ENCODE measurements around the gene MPDZ.

MPDZ gene, protein sequence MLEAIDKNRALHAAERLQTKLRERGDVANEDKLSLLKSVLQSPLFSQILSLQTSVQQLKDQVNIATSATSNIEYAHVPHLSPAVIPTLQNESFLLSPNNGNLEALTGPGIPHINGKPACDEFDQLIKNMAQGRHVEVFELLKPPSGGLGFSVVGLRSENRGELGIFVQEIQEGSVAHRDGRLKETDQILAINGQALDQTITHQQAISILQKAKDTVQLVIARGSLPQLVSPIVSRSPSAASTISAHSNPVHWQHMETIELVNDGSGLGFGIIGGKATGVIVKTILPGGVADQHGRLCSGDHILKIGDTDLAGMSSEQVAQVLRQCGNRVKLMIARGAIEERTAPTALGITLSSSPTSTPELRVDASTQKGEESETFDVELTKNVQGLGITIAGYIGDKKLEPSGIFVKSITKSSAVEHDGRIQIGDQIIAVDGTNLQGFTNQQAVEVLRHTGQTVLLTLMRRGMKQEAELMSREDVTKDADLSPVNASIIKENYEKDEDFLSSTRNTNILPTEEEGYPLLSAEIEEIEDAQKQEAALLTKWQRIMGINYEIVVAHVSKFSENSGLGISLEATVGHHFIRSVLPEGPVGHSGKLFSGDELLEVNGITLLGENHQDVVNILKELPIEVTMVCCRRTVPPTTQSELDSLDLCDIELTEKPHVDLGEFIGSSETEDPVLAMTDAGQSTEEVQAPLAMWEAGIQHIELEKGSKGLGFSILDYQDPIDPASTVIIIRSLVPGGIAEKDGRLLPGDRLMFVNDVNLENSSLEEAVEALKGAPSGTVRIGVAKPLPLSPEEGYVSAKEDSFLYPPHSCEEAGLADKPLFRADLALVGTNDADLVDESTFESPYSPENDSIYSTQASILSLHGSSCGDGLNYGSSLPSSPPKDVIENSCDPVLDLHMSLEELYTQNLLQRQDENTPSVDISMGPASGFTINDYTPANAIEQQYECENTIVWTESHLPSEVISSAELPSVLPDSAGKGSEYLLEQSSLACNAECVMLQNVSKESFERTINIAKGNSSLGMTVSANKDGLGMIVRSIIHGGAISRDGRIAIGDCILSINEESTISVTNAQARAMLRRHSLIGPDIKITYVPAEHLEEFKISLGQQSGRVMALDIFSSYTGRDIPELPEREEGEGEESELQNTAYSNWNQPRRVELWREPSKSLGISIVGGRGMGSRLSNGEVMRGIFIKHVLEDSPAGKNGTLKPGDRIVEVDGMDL (N-terminal part only)

DNA sequence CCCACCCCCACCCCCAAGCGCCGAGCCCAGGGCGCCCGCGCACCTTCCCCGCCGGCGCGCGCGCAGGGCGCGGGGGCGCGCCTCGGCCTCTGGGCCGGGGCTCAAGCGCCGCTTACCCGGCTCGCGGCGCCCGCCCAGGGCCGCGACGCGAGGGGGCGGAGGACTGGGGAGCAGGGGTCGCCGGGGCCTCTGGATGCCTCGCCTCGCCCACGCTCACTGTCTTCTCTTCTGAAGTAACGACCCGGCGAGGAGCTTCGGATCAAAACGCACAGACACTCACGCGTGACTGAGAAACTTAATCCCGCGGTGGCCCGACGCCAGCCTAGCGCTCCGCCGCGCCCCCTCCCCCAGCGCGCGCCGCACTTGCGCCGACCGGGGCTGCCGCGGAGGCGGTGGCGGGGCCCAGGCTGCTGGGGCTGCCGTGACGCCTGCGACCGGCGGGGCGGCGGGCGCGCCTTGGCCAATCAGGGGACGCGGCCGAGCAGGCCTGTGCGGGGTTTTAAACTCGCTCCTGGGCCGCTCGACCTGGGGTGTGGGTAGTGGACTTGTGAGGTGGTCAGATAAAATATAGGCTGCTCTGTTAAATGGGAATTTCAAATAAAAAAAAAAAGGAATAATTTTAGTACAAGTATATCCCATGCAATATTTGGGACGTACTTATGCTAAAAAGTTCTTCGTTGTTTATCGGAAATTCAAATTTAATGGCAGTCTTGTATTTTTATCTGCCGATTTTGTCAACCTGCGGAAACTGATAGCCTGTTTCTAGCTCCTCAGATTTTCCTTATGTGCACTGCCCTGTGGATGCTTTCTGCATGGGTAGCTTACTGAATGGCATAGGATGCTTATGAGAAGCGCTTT lies at the start of gene MPDZ:
Gene MPDZ, minus strand, starts transcription at position 409 of the 858 bp plus-strand sequence. CDS start 29,377 bp downstream, outside the sequence.
- no peak for DNase-seq (ENCODE audit: low read depth)

DNA sequence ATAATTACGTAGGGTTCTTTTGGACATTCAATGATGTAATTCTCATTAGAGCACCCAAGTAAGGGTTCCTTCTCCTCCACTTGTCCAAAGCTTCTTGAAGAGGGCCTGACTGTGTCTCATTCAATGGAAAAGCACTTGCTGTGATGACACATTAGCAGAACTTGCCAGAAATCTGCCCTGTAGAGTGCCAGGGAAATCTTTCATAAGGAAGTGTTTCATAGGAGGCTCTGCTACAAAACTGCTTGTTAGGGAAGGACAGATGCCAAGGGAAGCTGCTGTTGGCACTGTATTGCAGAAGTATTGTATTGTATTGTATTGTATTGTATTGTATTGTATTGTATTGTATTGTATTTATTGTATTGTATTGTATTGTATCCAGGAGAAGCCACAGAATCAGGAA lies 45.5 kb upstream of the MPDZ start:
- no peak for DNase-seq (ENCODE audit: low read depth)

DNA sequence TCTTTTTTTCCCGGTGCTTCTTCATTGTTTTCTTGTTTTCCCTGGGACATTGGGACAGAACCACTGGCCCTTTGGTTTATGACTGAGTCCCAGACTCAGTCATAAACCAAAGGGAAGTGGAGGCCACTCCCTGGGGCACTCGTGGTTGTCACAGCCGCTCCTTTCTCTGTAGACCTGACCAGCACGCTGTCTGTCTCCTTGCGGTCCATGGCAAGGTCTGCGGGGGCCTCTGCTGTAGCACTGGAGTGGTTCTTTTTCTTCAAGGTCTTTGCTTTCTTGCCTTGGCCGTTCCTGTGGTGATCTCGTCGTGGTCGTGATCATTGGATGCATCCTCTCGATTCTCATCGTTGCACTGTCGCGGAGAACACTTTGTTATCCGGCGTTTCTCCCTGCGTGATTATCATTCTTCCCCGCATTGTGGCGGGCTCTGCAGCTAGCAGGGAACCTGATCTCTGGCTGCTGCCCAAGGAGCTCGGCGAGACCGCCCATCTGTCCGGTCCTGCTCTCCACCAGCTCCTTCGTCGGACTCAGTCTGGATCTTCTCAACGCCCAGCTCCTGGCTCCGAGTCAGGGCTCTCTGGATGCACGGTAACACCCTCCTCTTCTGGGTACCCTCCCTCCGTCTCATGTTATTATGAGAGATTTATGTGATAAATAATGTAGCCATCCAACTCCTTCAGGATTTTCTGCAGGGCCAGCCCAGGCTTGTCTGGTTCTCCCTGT lies 43.5 kb upstream of the MPDZ start:
- no peak for DNase-seq (ENCODE audit: low read depth)

DNA sequence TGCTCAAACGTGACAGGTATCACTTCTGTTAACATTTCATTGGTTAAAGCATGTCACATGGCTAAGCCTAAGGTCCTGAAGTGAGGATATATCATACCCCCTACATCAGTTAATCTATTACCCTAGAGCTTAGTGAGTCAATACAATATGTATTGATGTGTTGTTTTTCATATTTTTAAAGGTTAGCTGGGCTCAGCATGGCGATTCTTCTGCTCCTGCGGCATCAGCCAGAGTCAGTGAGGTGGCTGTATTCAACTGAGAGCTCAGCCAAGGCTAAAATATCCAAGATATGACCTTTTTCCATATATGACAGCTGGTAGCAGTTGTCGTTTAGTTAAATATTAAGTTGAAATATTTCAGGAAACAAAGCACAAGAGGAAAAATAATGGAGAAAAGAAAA lies 38.5 kb upstream of the MPDZ start:
- no peak for DNase-seq (ENCODE audit: low read depth)

DNA sequence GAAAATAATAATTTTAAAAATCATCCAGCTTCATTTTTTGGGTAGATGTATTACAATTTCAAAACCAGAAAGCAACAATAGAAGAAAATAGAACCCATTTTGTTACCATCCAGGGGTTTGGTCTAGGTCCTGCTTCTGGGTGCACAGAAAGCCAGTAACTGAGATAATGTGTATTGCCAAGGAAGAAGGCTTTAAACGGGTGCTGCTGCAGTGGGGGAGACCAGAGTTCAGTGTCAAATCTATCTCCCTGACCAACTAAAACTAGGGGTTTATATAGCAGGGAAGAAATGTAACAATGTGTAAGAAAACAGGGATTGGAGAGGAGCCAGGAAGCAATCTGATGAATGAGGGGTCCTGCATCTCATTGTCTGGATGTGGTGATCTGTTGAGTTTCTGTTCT lies 17.5 kb upstream of the MPDZ start:
- DNase-seq (ENCODE audit: low read depth) = no peak

DNA sequence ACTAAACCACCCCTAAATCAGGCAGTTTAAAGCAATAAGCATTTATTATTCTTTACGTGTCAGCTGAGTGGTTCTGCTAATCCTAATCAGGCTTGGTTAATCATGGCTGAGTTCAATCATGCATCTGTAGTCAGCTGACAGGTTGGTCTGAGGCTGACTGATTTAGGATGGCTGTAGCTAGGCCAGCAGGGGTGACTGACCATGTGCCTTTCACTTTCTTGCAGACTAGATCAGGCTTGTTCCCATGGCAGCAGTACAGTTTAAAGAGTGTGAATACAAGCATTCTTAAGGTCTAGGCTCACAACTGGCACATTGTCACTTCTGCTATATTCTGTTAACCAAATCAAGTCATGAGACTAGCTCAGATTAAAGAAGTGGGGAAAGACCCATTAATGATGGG lies 16.1 kb upstream of the MPDZ start:
- no peak for DNase-seq (ENCODE audit: low read depth)

DNA sequence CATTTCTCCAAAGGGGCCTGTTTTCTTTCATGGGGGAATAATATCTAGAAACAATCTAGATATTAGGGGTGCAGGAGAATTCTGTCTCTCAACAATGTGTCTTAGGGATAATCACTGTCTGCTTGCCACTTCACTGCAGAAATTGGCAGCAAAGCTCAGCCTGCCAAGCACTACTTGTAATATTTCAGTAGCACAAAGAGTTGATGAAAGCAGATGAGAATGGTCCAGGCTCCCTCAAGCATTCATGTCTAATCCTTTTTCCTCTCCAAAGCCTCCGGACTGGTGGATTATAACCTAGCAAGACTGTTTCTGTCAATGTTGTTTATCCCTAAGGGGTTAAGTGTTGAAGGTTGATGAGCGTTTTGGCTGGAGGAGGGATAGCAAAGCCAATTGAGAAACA lies 13.3 kb upstream of the MPDZ start:
- no peak for DNase-seq (ENCODE audit: low read depth)

DNA sequence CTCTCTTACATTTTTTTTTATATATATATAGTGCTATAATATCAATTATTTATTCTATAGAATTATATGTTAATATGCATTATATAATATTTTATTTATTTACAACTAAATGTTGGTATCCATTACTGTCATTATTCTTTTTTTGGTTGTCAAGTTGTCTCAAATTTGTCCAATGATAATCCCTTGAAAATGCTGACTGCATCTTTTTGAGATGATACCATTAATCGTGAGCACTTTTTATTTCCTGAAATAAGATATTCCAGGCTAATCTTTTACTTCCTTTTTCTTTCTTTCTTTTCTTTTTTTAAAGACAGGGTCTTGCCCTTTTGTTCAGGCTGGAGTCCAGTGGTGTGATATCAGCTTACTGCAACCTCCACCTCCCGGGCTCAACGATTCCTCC lies 12.7 kb upstream of the MPDZ start:
- DNase-seq (ENCODE audit: low read depth) = no peak

DNA sequence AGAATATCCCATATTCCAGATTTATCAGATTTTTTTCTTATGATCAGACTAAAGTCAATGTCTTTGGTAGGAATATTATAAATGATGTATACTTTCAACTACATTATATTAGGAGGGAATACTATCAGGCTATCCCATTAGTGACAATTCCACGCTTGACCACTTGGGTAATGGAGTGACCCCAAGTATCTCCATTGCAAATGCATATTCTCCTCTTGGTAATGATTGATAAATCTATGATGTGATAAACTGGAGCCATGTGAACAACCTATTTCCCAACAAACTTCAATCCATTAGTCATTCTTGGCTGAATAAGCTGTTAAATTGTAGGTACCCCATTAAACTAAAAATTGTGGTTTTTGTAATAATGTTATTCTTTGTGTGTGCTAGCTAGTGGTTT lies 12.2 kb upstream of the MPDZ start:
- no peak for DNase-seq (ENCODE audit: low read depth)

DNA sequence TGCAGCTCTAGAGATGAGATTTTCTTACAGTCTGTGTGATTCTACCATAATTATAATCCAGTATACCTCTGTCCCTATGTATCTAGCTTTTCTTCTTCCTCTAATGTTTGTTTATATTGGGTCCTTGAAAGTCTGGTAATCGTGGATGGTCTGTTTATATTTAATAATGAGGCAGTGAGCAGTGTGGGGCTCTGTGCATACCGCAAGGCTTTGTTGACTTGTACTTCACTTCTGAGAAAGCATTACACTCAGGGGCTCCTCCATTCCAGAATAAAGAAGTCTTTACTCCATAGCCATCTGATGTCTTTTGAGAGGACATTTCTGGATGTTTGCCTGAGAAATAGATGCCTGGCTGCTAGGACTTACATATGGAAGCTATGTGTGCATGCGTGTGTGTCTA lies 4.5 kb upstream of the MPDZ start:
- no peak for DNase-seq (ENCODE audit: low read depth)

DNA sequence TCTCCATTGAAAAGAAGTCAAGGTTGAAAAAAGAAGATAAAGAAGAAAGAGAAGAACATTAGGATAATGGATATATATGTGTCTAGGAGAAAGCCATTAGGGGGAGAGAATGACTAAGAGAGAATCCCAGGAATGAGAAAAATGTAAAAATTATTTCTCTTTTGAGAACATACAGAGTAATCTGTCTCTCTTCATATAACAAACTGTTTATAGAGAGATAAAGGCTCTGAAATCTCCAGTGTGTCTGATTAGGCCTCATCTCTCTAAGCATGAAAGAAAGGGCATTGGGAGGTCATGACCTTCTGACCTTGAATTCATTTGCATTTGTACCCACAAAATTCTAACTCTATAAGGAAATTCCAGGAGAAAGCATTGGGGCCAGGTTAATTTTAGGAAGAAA lies 3.5 kb upstream of the MPDZ start:
- no peak for DNase-seq (ENCODE audit: low read depth)

DNA sequence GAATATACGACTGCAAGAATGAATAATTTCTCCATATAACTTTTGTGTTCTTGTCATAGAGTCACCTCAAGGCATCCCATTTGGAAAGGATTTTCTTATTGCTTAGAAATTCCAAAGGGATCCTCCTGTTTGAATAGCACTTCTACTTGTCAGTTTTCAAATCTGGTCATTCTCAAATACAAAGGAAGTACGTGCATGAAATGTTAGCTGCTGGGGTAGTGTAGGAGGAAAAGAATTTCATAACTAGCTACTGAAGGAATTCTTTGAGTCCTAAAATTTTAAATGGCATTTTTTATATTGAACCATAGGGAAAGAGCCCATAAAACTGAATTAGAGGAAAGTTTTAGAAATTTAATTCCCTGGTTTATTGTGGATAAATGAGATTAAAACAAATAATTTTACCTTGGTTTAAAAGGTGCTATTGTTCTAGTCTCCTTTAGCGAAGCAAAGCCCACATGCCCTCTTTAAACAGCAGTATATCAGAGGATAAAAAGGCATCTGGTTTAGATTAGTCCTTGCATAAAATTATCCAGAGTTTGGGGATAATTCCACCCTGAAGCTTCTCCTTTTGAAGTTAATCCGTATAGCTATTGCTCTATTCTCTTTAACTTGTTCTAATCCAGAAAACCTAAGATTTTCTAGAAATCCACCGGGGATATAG lies 2.0 kb upstream of the MPDZ start:
- DNase-seq (ENCODE audit: low read depth) = no peak

DNA sequence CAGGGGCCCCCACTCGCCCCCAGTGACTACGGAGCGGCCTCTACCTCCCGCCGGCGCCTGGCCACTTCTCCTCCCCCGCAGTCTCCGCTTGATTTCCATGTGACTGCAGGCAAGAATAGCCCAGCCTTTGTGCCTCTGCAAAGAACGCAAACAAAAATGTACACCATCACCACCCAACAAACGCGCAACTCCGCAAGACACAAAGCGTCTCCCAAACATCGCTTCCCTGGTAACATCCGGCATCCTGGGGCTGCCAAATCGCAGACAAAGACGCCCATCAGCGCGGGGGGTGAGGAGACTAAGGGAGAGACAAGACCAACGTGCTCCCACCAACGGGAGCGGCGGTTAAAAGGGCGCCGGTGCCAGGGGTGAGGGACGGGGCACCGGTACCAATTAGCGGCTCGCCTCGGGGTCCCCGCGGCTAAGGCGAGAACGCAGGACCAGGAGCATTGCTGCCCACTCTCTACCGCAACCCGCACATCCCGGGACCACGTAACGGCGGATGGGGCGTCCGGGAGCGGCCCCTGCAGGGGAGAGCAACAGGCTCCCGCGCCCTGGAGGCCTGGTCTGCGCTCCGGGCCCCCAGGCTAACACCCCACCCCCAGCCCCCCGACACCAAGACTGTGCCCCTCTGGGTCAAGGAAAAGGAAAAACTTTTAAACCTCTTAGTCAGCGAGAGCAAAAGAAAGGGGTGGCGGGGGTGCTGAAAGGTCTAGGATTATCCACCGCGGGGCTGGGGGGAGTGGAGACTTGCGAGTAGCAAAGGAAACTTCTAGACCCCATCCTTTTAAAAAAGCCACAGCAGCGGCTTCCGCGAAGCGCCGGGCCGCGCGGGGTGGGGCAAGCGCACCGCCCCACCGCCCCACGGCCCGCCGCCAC lies 885 bp downstream of the MPDZ start:
- no peak for DNase-seq (ENCODE audit: low read depth)

DNA sequence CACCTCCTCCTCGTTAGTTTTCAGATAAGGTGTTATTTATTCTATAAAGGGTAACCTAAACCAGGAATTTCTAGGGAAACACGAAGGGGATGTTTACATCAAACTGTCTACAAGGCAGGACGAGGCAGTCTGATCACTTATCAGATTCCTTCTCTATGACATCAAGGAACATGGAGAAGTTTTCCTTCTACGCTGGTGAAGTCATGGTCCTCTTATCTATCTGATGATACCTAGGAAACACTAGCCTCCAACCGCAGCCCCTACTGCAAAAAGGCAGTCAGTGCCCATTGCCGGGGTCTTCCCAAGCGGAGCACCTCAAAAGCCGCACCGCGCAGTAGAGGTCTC lies 1.5 kb downstream of the MPDZ start:
- DNase-seq (ENCODE audit: low read depth) = no peak

DNA sequence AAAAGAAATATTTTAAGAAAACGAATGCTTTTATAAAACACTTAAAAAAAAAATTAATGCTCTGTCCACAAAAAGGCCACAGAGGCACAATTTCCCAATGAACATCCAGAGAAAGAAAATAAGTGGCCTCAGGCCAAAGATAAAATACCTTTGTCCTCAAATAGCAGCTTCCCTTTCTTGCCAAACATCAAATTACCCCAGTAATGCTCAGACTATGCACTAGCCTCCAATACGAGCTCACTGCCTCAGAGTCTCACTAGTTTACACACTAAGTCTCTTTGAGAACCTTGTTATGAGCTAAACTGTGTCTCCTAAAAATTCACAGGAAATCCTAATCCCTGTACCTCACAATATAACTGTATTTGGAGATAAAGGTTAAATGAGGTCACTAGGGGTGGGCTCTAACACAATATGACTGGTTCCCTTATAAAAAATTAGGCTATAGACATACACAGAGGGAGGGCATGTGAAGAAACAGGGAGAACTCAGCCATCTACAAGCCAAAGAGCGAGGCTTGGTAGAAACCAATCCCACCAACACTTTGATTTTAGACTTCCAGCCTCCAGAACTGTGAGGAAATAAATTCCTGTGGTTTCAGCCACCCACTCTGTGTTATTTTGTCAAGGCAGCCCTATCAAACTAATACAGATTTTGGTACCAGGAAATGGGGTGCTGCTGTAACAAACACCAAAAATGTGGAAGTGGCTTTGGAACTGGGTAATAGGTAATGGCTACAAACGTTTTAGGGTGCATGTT lies 4.4 kb downstream of the MPDZ start:
- no peak for DNase-seq (ENCODE audit: low read depth)

DNA sequence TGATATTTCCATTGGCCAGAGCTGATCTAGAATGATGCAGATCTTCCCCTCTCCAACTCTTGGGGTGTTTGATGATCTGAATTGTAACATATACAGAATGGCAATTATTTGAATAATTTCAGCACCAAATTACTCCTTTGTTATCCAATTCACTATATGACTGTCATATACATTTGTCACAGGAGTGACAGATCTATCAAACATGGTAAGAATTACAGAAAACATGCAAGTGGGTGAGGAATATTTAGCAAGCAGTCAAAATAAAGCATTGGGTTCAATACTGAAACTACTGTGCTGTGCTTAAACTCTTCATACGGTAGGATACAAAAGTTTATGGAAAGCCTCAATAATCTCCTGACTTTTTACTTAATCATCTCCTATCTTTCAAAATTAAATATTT lies 8.8 kb downstream of the MPDZ start:
- no peak for DNase-seq (ENCODE audit: low read depth)

DNA sequence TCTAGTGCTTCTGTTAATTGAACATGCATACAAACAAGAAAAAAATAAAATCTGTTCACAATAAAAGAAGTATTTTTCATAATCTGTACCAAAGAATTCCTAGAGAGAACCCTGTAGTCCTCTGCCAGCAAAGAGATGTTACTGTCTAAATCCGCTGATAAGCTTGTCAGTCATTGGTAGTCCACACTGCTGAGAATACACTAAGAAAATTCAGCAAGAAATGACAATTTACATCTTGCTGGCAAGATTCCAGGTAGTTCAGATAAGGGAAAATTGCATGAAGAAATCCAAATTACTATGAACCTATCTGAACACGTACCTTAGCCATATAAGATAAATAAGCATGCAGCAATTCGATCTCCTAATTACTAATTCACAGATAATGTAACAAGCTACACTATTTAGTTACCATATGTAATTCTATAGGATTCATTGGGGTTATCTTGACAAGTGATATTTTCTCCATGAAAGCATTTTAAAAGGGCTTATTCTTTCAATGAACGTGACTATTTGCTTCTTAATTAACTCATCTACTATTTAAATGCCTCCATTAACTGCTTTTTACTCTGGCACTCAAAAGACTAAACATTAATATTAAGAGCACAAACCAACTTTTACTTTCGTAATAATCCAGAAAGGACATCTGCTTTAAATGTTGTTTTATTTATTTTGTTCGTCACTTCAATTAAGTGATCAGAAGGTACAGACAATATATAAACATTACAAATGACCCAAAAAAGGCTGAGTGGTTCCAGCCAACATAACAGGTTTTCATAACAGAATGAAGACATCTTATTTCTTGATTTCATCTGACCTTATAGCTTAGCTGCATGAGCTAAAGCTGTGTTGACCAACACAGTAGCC lies 9.7 kb downstream of the MPDZ start:
- no peak for DNase-seq (ENCODE audit: low read depth)

DNA sequence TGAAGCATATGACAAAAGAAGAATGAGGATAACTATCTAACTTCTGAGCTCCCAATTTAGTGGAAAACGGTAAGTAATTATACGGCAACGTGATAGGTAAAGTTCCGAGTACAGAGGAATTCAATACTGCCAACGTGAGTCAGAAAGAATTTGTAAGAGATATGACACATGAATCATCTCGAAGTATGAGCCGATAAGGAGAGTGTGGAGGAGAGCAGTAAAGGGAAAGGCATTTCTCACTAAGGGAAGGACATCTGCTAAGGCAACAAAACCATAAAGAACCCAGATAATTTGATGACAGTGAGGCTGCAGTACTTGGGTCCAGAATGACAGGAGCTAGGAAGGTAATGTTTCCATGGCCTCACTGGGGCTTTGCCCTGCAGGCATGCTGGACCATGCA lies 11.0 kb downstream of the MPDZ start:
- no peak for DNase-seq (ENCODE audit: low read depth)

Data from HS-27A (cell line).